H1 (cell line): ENCODE measurements around the gene IL19.

Experiments used
- BCL11A ChIP-seq, 2 experiments: IDR thresholded peaks; one replicate each; pipeline ENCODE4 v1.6.1; 2011; ENCODE audit warnings: low read depth in 2 of 2, low read length in 2 of 2, mild to moderate bottlenecking in 2 of 2
- CTCF ChIP-seq, 3 experiments: IDR thresholded peaks; 1 replicate in 2 of 3; 2 replicates in 1 of 3; pipeline versions ENCODE4 v1.5.1 to v1.6.1; 2011; ENCODE audit warnings: low read length in 3 of 3, mild to moderate bottlenecking in 3 of 3, inconsistent platforms in 2 of 3, low read depth in 1 of 3, moderate library complexity in 1 of 3; ENCODE audit not compliant: insufficient read depth in 1 of 3; ENCODE audit errors: control extremely low read depth in 1 of 3
- EP300 ChIP-seq, 2 experiments: IDR thresholded peaks; 1 replicate in 1 of 2; 2 replicates in 1 of 2; pipeline ENCODE4 v1.6.1; 2011 to 2012; ENCODE audit warnings: low read depth in 2 of 2, low read length in 2 of 2, mild to moderate bottlenecking in 2 of 2, borderline replicate concordance in 1 of 2, inconsistent platforms in 1 of 2, moderate library complexity in 1 of 2
- FOSL1 ChIP-seq: IDR thresholded peaks from 2 replicates; pipeline ENCODE4 v1.6.1; 2011; ENCODE audit warnings: mild to moderate bottlenecking, low read depth, low read length, moderate library complexity; ENCODE audit not compliant: insufficient read depth
- JUND ChIP-seq: IDR thresholded peaks from 2 replicates; pipeline ENCODE4 v1.6.1; 2011; ENCODE audit warnings: mild to moderate bottlenecking, improper control_type of control experiment, low read length
- MAX ChIP-seq: IDR thresholded peaks from 2 replicates; pipeline ENCODE4 v1.6.1; 2012; ENCODE audit warnings: inconsistent platforms
- POLR2A ChIP-seq, 2 experiments: IDR thresholded peaks; 1 replicate in 1 of 2; 2 replicates in 1 of 2; pipeline ENCODE4 v1.6.1; 2011; ENCODE audit warnings: low read depth in 2 of 2, low read length in 2 of 2, mild to moderate bottlenecking in 2 of 2; ENCODE audit errors: control extremely low read depth in 1 of 2
- POLR2AphosphoS5 ChIP-seq: IDR thresholded peaks from 2 replicates; pipeline ENCODE4 v1.6.1; 2011; ENCODE audit warnings: low read depth, low read length
- SIN3A ChIP-seq, 2 experiments: IDR thresholded peaks in 1 of 2; conservative IDR thresholded peaks in 1 of 2; 2 replicates each; pipeline ENCODE4 v1.6.1; 2011 to 2012; ENCODE audit warnings: low read length in 2 of 2, improper control_type of control experiment in 1 of 2, low read depth in 1 of 2, mild to moderate bottlenecking in 1 of 2
- SIX5 ChIP-seq: IDR thresholded peaks from 2 replicates; pipeline ENCODE4 v1.6.1; 2011; ENCODE audit warnings: mild to moderate bottlenecking, low read depth, low read length
- YY1 ChIP-seq: IDR thresholded peaks from 2 replicates; pipeline ENCODE4 v1.6.1; 2011; ENCODE audit warnings: low read depth, mild to moderate bottlenecking, low read length
- TF ChIP-seq, protein P1 (sequence below): IDR thresholded peaks from 2 replicates; pipeline ENCODE4 v1.6.1; 2011; ENCODE audit warnings: low read length, improper control_type of control experiment
- TF ChIP-seq, protein P2 (sequence below): IDR thresholded peaks from 2 replicates; pipeline ENCODE4 v1.6.1; 2011; ENCODE audit warnings: low read depth, mild to moderate bottlenecking, low read length; ENCODE audit not compliant: insufficient read depth

DNA sequence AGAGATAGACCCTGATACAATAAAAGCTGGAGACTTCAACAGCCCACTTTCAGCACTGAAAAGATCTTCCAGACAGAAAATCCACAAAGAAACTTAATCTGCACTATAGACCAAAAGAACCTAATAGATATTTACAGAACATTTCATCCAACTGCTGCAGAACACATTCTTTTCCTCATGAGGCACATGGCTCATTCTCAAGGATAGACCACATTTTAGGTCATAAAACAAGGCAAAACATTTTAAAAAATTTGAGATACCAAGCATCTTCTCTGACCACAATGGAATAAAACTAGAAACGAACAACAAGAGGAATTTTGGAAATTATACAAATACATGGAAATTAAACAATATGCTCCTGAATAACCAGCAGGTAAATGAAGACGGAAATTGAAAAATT lies 79.8 kb downstream of the IL19 start:
- TF ChIP-seq CTCF (IDR thresholded peaks at IDR 0.05; ENCODE audit: control extremely low read depth in 1 of 3, insufficient read depth in 1 of 3, low read depth in 1 of 3, low read length in 3 of 3): no peak
- TF ChIP-seq SIX5: no peak
- TF ChIP-seq, protein P1, sequence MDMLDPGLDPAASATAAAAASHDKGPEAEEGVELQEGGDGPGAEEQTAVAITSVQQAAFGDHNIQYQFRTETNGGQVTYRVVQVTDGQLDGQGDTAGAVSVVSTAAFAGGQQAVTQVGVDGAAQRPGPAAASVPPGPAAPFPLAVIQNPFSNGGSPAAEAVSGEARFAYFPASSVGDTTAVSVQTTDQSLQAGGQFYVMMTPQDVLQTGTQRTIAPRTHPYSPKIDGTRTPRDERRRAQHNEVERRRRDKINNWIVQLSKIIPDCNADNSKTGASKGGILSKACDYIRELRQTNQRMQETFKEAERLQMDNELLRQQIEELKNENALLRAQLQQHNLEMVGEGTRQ: no peak
- TF ChIP-seq FOSL1: no peak
- TF ChIP-seq POLR2AphosphoS5: no peak
- no peak for TF ChIP-seq POLR2A (IDR thresholded peaks at IDR 0.05; ENCODE audit: control extremely low read depth in 1 of 2, low read depth in 2 of 2, low read length in 2 of 2)
- TF ChIP-seq SIN3A (conservative IDR thresholded peaks at IDR 0.05 in 1 of 2, IDR thresholded peaks at IDR 0.05 in 1 of 2; ENCODE audit: low read depth in 1 of 2, low read length in 2 of 2): no peak
- no peak for TF ChIP-seq BCL11A (IDR thresholded peaks at IDR 0.05; ENCODE audit: low read depth in 2 of 2, low read length in 2 of 2)
- TF ChIP-seq YY1: no peak
- TF ChIP-seq, protein P2, sequence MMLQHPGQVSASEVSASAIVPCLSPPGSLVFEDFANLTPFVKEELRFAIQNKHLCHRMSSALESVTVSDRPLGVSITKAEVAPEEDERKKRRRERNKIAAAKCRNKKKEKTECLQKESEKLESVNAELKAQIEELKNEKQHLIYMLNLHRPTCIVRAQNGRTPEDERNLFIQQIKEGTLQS: no peak
- TF ChIP-seq JUND: no peak
- no peak for TF ChIP-seq EP300 (IDR thresholded peaks at IDR 0.05; ENCODE audit: borderline replicate concordance in 1 of 2, low read depth in 2 of 2, low read length in 2 of 2)
- TF ChIP-seq MAX: no peak
